Activated naive CD8-positive, alpha-beta T cell treated with anti-CD3 and anti-CD28 coated beads for 36 hours (primary cell): Measurements from ENCODE around the gene MRPL39. TPM values are rescaled to one million over a fixed set of nuclear protein-coding genes. Genes with fewer than 3 reads are reported as not detected.

Experiments used
- DNase-seq: peaks from one replicate; pipeline ENCODE4 v3.0.0; 2021
- H3K27ac Mint-ChIP-seq: one replicate; pipeline ENCODE4 v1.8.0; 2022; ENCODE audit warnings: mild to moderate bottlenecking, moderate library complexity, mixed read lengths
- H3K27me3 Mint-ChIP-seq: one replicate; pipeline ENCODE4 v1.8.0; 2022; ENCODE audit warnings: mild to moderate bottlenecking, mixed read lengths
- H3K36me3 Mint-ChIP-seq: one replicate; pipeline ENCODE4 v1.8.0; 2021; ENCODE audit warnings: mild to moderate bottlenecking, mixed read lengths
- H3K4me1 Mint-ChIP-seq: one replicate; pipeline ENCODE4 v1.8.0; 2021; ENCODE audit warnings: mixed read lengths
- H3K4me3 Mint-ChIP-seq: one replicate; pipeline ENCODE4 v1.8.0; 2022; ENCODE audit warnings: mild to moderate bottlenecking, moderate library complexity, mixed read lengths
- H3K9me3 Mint-ChIP-seq: one replicate; pipeline ENCODE4 v1.8.0; 2022; ENCODE audit warnings: mixed read lengths
- total RNA-seq, 2 experiments: library from RNA; stranded (reverse); gene quantifications; one replicate each; pipeline ENCODE4 v1.2.3, GENCODE V29; 2021

Gene MRPL39
- total RNA-seq, 2 experiments from 2014 or later: 86.1 to 86.2 TPM

- Mint-ChIP-seq H3K4me3 (peak overlapping the region; percentile 32), H3K36me3 (peaks cover 63% of the 10 kb centered on the region), H3K4me1 (peaks cover 53% of the 10 kb centered on the region), H3K27ac (peak overlapping the region; percentile 87), H3K27me3 (peaks cover 39% of the 10 kb centered on the region), H3K9me3 (peaks cover 1% of the 10 kb centered on the region)
- no peak for DNase-seq
Observed at GRCh38 chr21:25582164-25582790, 25.0 kb downstream of the MRPL39 start.

- H3K36me3 Mint-ChIP-seq: peaks cover 69% of the 10 kb centered on the region
Observed at GRCh38 chr21:25581582-25581981, 25.7 kb downstream of the MRPL39 start.

GRCh38 chr21:25580912-25581260, 26.4 kb downstream of the MRPL39 start:
- peak overlapping the region; percentile 60 for H3K4me3 Mint-ChIP-seq
- peaks cover 66% of the 10 kb centered on the region for H3K4me1 Mint-ChIP-seq
- peak overlapping the region; percentile 89 for H3K27ac Mint-ChIP-seq
- peaks cover 71% of the 10 kb centered on the region for H3K36me3 Mint-ChIP-seq
- peaks cover 1% of the 10 kb centered on the region for H3K9me3 Mint-ChIP-seq
- no peak for DNase-seq
- H3K27me3 Mint-ChIP-seq: peaks cover 49% of the 10 kb centered on the region

More at GRCh38 chr21:25581582-25581981, 25.7 kb downstream of the MRPL39 start:
- peaks cover 1% of the 10 kb centered on the region for H3K9me3 Mint-ChIP-seq
- peak overlapping the region; percentile 30 for H3K27ac Mint-ChIP-seq
- H3K4me1 Mint-ChIP-seq: peaks cover 60% of the 10 kb centered on the region
- DNase-seq: no peak
- peaks cover 43% of the 10 kb centered on the region for H3K27me3 Mint-ChIP-seq
- no peak overlapping the region for H3K4me3 Mint-ChIP-seq

- Mint-ChIP-seq H3K36me3 (peaks cover 73% of the 10 kb centered on the region), H3K4me1 (peaks cover 72% of the 10 kb centered on the region)
Observed at GRCh38 chr21:25579226-25580013, 27.9 kb downstream of the MRPL39 start.

GRCh38 chr21:25578056-25578961, 29.0 kb downstream of the MRPL39 start:
- peak; percentile 51 for DNase-seq
- Mint-ChIP-seq H3K4me1 (peaks cover 70% of the 10 kb centered on the region), H3K36me3 (peaks cover 71% of the 10 kb centered on the region), H3K9me3 (peaks cover 1% of the 10 kb centered on the region), H3K27me3 (peaks cover 54% of the 10 kb centered on the region), H3K27ac (peak overlapping the region; percentile 98), H3K4me3 (peak overlapping the region; percentile 51)

More at GRCh38 chr21:25579226-25580013, 27.9 kb downstream of the MRPL39 start:
- H3K27me3 Mint-ChIP-seq: peaks cover 55% of the 10 kb centered on the region
- H3K27ac Mint-ChIP-seq: peak overlapping the region; percentile 89
- peaks cover 1% of the 10 kb centered on the region for H3K9me3 Mint-ChIP-seq
- DNase-seq: no peak
- peak overlapping the region; percentile 50 for H3K4me3 Mint-ChIP-seq

- Mint-ChIP-seq H3K9me3 (peaks cover 1% of the 10 kb centered on the region), H3K27ac (peak overlapping the region; percentile 98), H3K27me3 (peaks cover 51% of the 10 kb centered on the region), H3K4me3 (peak overlapping the region; percentile 52), H3K4me1 (peaks cover 69% of the 10 kb centered on the region), H3K36me3 (peaks cover 71% of the 10 kb centered on the region)
- DNase-seq: no peak
Observed at GRCh38 chr21:25577424-25578055, 29.7 kb downstream of the MRPL39 start.

GRCh38 chr21:25573409-25574206, 33.7 kb downstream of the MRPL39 start:
- peaks cover 1% of the 10 kb centered on the region for H3K9me3 Mint-ChIP-seq
- peaks cover 79% of the 10 kb centered on the region for H3K4me1 Mint-ChIP-seq
- H3K27me3 Mint-ChIP-seq: peaks cover 47% of the 10 kb centered on the region
- DNase-seq: peak; percentile 67
- peak overlapping the region; percentile 98 for H3K27ac Mint-ChIP-seq
- peak overlapping the region; percentile 83 for H3K4me3 Mint-ChIP-seq
- H3K36me3 Mint-ChIP-seq: peaks cover 83% of the 10 kb centered on the region

- Mint-ChIP-seq H3K9me3 (peaks cover 1% of the 10 kb centered on the region), H3K27me3 (peaks cover 45% of the 10 kb centered on the region), H3K27ac (peak overlapping the region; percentile 98), H3K4me1 (peaks cover 77% of the 10 kb centered on the region), H3K36me3 (peaks cover 83% of the 10 kb centered on the region), H3K4me3 (peak overlapping the region; percentile 83)
- no peak for DNase-seq
Observed at GRCh38 chr21:25572861-25573310, 34.4 kb downstream of the MRPL39 start.

- no peak for DNase-seq
- H3K27me3 Mint-ChIP-seq: peaks cover 38% of the 10 kb centered on the region
- peaks cover 74% of the 10 kb centered on the region for H3K4me1 Mint-ChIP-seq
- H3K4me3 Mint-ChIP-seq: peak overlapping the region; percentile 83
- H3K9me3 Mint-ChIP-seq: peaks cover 1% of the 10 kb centered on the region
- peaks cover 83% of the 10 kb centered on the region for H3K36me3 Mint-ChIP-seq
- peak overlapping the region; percentile 89 for H3K27ac Mint-ChIP-seq
Observed at GRCh38 chr21:25571726-25572121, 35.6 kb downstream of the MRPL39 start.

- Mint-ChIP-seq H3K4me3 (peak overlapping the region; percentile 96), H3K36me3 (peaks cover 87% of the 10 kb centered on the region), H3K27me3 (peaks cover 31% of the 10 kb centered on the region), H3K4me1 (peaks cover 62% of the 10 kb centered on the region), H3K27ac (peak overlapping the region; percentile 97), H3K9me3 (peaks cover 1% of the 10 kb centered on the region)
- no peak for DNase-seq
Observed at GRCh38 chr21:25569711-25570110, 37.6 kb downstream of the MRPL39 start.

GRCh38 chr21:25569084-25569483, 38.2 kb downstream of the MRPL39 start:
- H3K4me3 Mint-ChIP-seq: peak overlapping the region; percentile 96
- peaks cover 62% of the 10 kb centered on the region for H3K4me1 Mint-ChIP-seq
- peaks cover 1% of the 10 kb centered on the region for H3K9me3 Mint-ChIP-seq
- peak overlapping the region; percentile 97 for H3K27ac Mint-ChIP-seq
- peaks cover 37% of the 10 kb centered on the region for H3K27me3 Mint-ChIP-seq
- no peak for DNase-seq
- H3K36me3 Mint-ChIP-seq: peaks cover 93% of the 10 kb centered on the region

GRCh38 chr21:25568246-25568645, 39.0 kb downstream of the MRPL39 start:
- Mint-ChIP-seq H3K4me3 (peak overlapping the region; percentile 96), H3K9me3 (peaks cover 1% of the 10 kb centered on the region), H3K27me3 (peaks cover 44% of the 10 kb centered on the region), H3K27ac (peak overlapping the region; percentile 97), H3K36me3 (peaks cover 93% of the 10 kb centered on the region), H3K4me1 (peaks cover 59% of the 10 kb centered on the region)
- DNase-seq: no peak

- peaks cover 1% of the 10 kb centered on the region for H3K9me3 Mint-ChIP-seq
- peak overlapping the region; percentile 96 for H3K4me3 Mint-ChIP-seq
- H3K36me3 Mint-ChIP-seq: peaks cover 95% of the 10 kb centered on the region
Observed at GRCh38 chr21:25567472-25567871, 39.8 kb downstream of the MRPL39 start.

More at GRCh38 chr21:25567472-25567871, 39.8 kb downstream of the MRPL39 start:
- no peak for DNase-seq
- H3K27ac Mint-ChIP-seq: peak overlapping the region; percentile 97
- H3K4me1 Mint-ChIP-seq: peaks cover 56% of the 10 kb centered on the region
- peaks cover 48% of the 10 kb centered on the region for H3K27me3 Mint-ChIP-seq
